SK-N-MC (cell line): ENCODE results near the gene DLG2.

ENCODE experiments used
- DNase-seq: peaks from one replicate; pipeline ENCODE4 v3.0.0-alpha.2; 2011; ENCODE audit warnings: low read depth, low spot score
- H3K27ac ChIP-seq: fragments of 200-600 bp; sonication (generic); 2 replicates; pipeline ENCODE4 v1.5.1; 2016; ENCODE audit warnings: mixed run types
- H3K36me3 ChIP-seq: fragments of 200-600 bp; sonication (generic); 2 replicates; pipeline ENCODE4 v1.6.1; 2017; ENCODE audit warnings: antibody characterized with exemption, low read length, mixed read lengths; ENCODE audit not compliant: insufficient read depth
- H3K4me3 ChIP-seq: fragments of 200-600 bp; sonication (generic); 2 replicates; pipeline ENCODE4 v1.5.1; 2016
- H3K9ac ChIP-seq: fragments of 200-600 bp; sonication (generic); 2 replicates; pipeline ENCODE4 v1.8.0; 2017; ENCODE audit warnings: mixed run types, mixed read lengths; ENCODE audit not compliant: insufficient read length
- H3K9me3 ChIP-seq: fragments of 200-600 bp; sonication (generic); 2 replicates; pipeline ENCODE4 v1.6.1; 2017; ENCODE audit warnings: low read depth, mild to moderate bottlenecking, antibody characterized with exemption, low read length, moderate library complexity, mixed read lengths
- EZH2 ChIP-seq: fragments of 200-600 bp; sonication (generic); IDR thresholded peaks from one replicate; pipeline ENCODE4 v1.6.1; 2017; ENCODE audit warnings: antibody characterized with exemption
- FOXP2 ChIP-seq: optimal IDR thresholded peaks from 2 replicates; pipeline ENCODE3; 2011; ENCODE audit warnings: mild to moderate bottlenecking, moderate library complexity; ENCODE audit not compliant: insufficient read depth; ENCODE audit errors: extremely low read length, control extremely low read depth
- POLR2AphosphoS5 ChIP-seq: IDR thresholded peaks from 2 replicates; pipeline ENCODE4 v1.6.1; 2012; ENCODE audit warnings: mild to moderate bottlenecking, low read depth, low read length, borderline replicate concordance

DLG2 gene

GRCh38 chr11:83778596-83778995, 1848.5 kb downstream of the DLG2 start:
- H3K9me3 ChIP-seq: no peaks in the 10 kb centered on the region
- no peak for DNase-seq
- peak overlapping the region; percentile 18 for H3K9ac ChIP-seq
- H3K36me3 ChIP-seq: no peaks in the 10 kb centered on the region
- no peak for TF ChIP-seq EZH2
- TF ChIP-seq POLR2AphosphoS5: no peak
- TF ChIP-seq FOXP2: no peak
- no peak overlapping the region for H3K4me3 ChIP-seq
- H3K27ac ChIP-seq: peak overlapping the region; percentile 47

GRCh38 chr11:83773950-83774880, 1852.9 kb downstream of the DLG2 start:
- no peak overlapping the region for H3K4me3 ChIP-seq
- H3K27ac ChIP-seq: peak overlapping the region; percentile 82
- no peak overlapping the region for H3K9ac ChIP-seq
- no peaks in the 10 kb centered on the region for H3K36me3 ChIP-seq
- TF ChIP-seq EZH2: no peak
- H3K9me3 ChIP-seq: no peaks in the 10 kb centered on the region
- DNase-seq: no peak

GRCh38 chr11:83768489-83768888, 1858.7 kb downstream of the DLG2 start:
- Histone ChIP-seq H3K36me3 (no peaks in the 10 kb centered on the region), H3K9me3 (no peaks in the 10 kb centered on the region), H3K4me3 (peak overlapping the region; percentile 50), H3K9ac (peak overlapping the region; percentile 38), H3K27ac (peak overlapping the region; percentile 93)
- peak; percentile 73 for DNase-seq
- TF ChIP-seq FOXP2: no peak
- no peak for TF ChIP-seq EZH2
- TF ChIP-seq POLR2AphosphoS5: peak; percentile 51; the same call in 1 of the 2 replicates

GRCh38 chr11:83766932-83767331, 1860.2 kb downstream of the DLG2 start:
- no peak for DNase-seq
- TF ChIP-seq POLR2AphosphoS5 (no peak), EZH2 (no peak), FOXP2 (no peak)
- Histone ChIP-seq H3K4me3 (no peak overlapping the region), H3K36me3 (no peaks in the 10 kb centered on the region), H3K27ac (no peak overlapping the region), H3K9me3 (no peaks in the 10 kb centered on the region), H3K9ac (no peak overlapping the region)

- Histone ChIP-seq H3K4me3 (no peak overlapping the region), H3K9me3 (no peaks in the 10 kb centered on the region), H3K27ac (peak overlapping the region; percentile 54; the same call in 1 of the 2 replicates), H3K36me3 (no peaks in the 10 kb centered on the region), H3K9ac (no peak overlapping the region)
- TF ChIP-seq FOXP2: no peak
- TF ChIP-seq POLR2AphosphoS5: no peak
- no peak for TF ChIP-seq EZH2
- no peak for DNase-seq
Observed at GRCh38 chr11:83764643-83765042, 1862.5 kb downstream of the DLG2 start.

GRCh38 chr11:83760932-83761331, 1866.2 kb downstream of the DLG2 start:
- Histone ChIP-seq H3K4me3 (no peak overlapping the region), H3K9me3 (no peaks in the 10 kb centered on the region), H3K9ac (no peak overlapping the region), H3K27ac (peak overlapping the region; percentile 78), H3K36me3 (no peaks in the 10 kb centered on the region)
- TF ChIP-seq FOXP2 (no peak), EZH2 (no peak), POLR2AphosphoS5 (no peak)
- no peak for DNase-seq

- H3K9ac ChIP-seq: no peak overlapping the region
- DNase-seq: no peak
- TF ChIP-seq POLR2AphosphoS5: no peak
- TF ChIP-seq EZH2: no peak
- no peak for TF ChIP-seq FOXP2
Observed at GRCh38 chr11:83759148-83759547, 1868.0 kb downstream of the DLG2 start.

GRCh38 chr11:83751041-83751440, 1876.1 kb downstream of the DLG2 start:
- TF ChIP-seq EZH2: no peak
- no peak for TF ChIP-seq POLR2AphosphoS5
- TF ChIP-seq FOXP2: no peak
- Histone ChIP-seq H3K36me3 (peaks cover 10% of the 10 kb centered on the region; the same call in 1 of the 2 replicates), H3K4me3 (peak overlapping the region; percentile 81), H3K9me3 (no peaks in the 10 kb centered on the region), H3K27ac (peak overlapping the region; percentile 100), H3K9ac (peak overlapping the region; percentile 89)
- no peak for DNase-seq

More at GRCh38 chr11:83759148-83759547, 1868.0 kb downstream of the DLG2 start:
- no peaks in the 10 kb centered on the region for H3K9me3 ChIP-seq
- peak overlapping the region; percentile 60 for H3K27ac ChIP-seq
- no peak overlapping the region for H3K4me3 ChIP-seq
- H3K36me3 ChIP-seq: no peaks in the 10 kb centered on the region

- H3K36me3 ChIP-seq: peaks cover 44% of the 10 kb centered on the region
- H3K9ac ChIP-seq: peak overlapping the region; percentile 89
- peaks cover 18% of the 10 kb centered on the region for H3K9me3 ChIP-seq
- peak overlapping the region; percentile 61 for H3K4me3 ChIP-seq
- peak; percentile 98 for DNase-seq
- peak overlapping the region; percentile 100 for H3K27ac ChIP-seq
- TF ChIP-seq EZH2 (no peak), POLR2AphosphoS5 (peak; percentile 80; the same call in 1 of the 2 replicates), FOXP2 (no peak)
Observed at GRCh38 chr11:83746921-83747585, 1880.1 kb downstream of the DLG2 start.
